Measurements from ENCODE around the gene GRIK5.

- TF ChIP-seq POLR2A (IDR thresholded peaks at IDR 0.05) (no peak), CTCF (IDR thresholded peaks at IDR 0.05) (no peak)
Observed at GRCh38 chr19:42074513-42075363, 4.7 kb upstream of the GRIK5 start.

Data from right lobe of liver (tissue), 4 donors.